Fibroblast of lung (primary cell): ENCODE results near the gene MRAS. TPM values are rescaled to one million over a fixed set of nuclear protein-coding genes. Genes with fewer than 3 reads are reported as not detected.

Experiments
- DNase-seq, 2 donors: peaks; one replicate each; pipeline versions ENCODE4 v3.0.0 to v3.0.0-alpha.2; 2010; ENCODE audit warnings: low read depth in 2 of 2
- H2AFZ ChIP-seq: 2 replicates; pipeline ENCODE4 v1.5.1; 2012; ENCODE audit warnings: low read length, control low read depth, inconsistent platforms
- H3K27ac ChIP-seq: 2 replicates; pipeline ENCODE4 v1.5.1; 2011; ENCODE audit warnings: low read length, control low read depth; ENCODE audit not compliant: insufficient read depth
- H3K27me3 ChIP-seq: 2 replicates; pipeline ENCODE4 v1.5.1; 2011; ENCODE audit warnings: mild to moderate bottlenecking, low read length; ENCODE audit not compliant: control insufficient read depth, insufficient read depth
- H3K36me3 ChIP-seq: 2 replicates; pipeline ENCODE4 v1.5.1; 2011; ENCODE audit warnings: low read length; ENCODE audit not compliant: control insufficient read depth, insufficient read depth
- H3K4me1 ChIP-seq: 2 replicates; pipeline ENCODE4 v1.5.1; 2011; ENCODE audit warnings: low read length; ENCODE audit not compliant: control insufficient read depth, insufficient read depth; ENCODE audit errors: extremely low read depth
- H3K4me2 ChIP-seq: 2 replicates; pipeline ENCODE4 v1.5.1; 2011; ENCODE audit warnings: low read length, control low read depth; ENCODE audit not compliant: insufficient read depth; ENCODE audit errors: extremely low read depth
- H3K4me3 ChIP-seq, 4 experiments: fragments of 200-600 bp in 1 of 4; sonication (generic) in 1 of 4; replicated peaks in 1 of 4; 2 replicates each; pipeline ENCODE4 v1.5.1; 2011 to 2016; ENCODE audit warnings: low read length in 4 of 4, low read depth in 3 of 4, mild to moderate bottlenecking in 3 of 4, control low read depth in 2 of 4, inconsistent platforms in 1 of 4, mixed read lengths in 1 of 4; ENCODE audit not compliant: insufficient read depth in 1 of 4; ENCODE audit errors: control extremely low read depth in 1 of 4
- H3K79me2 ChIP-seq: 2 replicates; pipeline ENCODE4 v1.5.1; 2012; ENCODE audit warnings: mild to moderate bottlenecking, low read length, inconsistent platforms; ENCODE audit not compliant: control insufficient read depth, insufficient read depth
- H3K9ac ChIP-seq: 2 replicates; pipeline ENCODE4 v1.5.1; 2011; ENCODE audit warnings: mild to moderate bottlenecking, low read length, control low read depth; ENCODE audit not compliant: insufficient read depth
- H3K9me3 ChIP-seq: 2 replicates; pipeline ENCODE4 v1.5.1; 2012; ENCODE audit warnings: low read depth, low read length; ENCODE audit not compliant: control insufficient read depth, insufficient read depth
- H4K20me1 ChIP-seq: 2 replicates; pipeline ENCODE4 v1.5.1; 2011; ENCODE audit warnings: low read length; ENCODE audit not compliant: control insufficient read depth, insufficient read depth; ENCODE audit errors: extremely low read depth
- EZH2 ChIP-seq: IDR thresholded peaks from 2 replicates; pipeline ENCODE4 v1.5.1; 2012; ENCODE audit warnings: low read length, control low read depth, mild to moderate bottlenecking; ENCODE audit errors: missing control alignments
- polyA plus RNA-seq, 2 donors: library from polyadenylated mRNA; depleted of rRNA in 1 of 2; stranded (reverse) in 1 of 2; unstranded in 1 of 2; fragments of >200 nt; gene quantifications; 2 replicates each; pipeline ENCODE4 v1.2.1, GENCODE V29; 2011 to 2012; ENCODE audit warnings: missing spikeins in 1 of 2
- total RNA-seq: library from RNA; depleted of rRNA; stranded (reverse); fragments of >200 nt; gene quantifications from 2 replicates; pipeline ENCODE4 v1.2.1, GENCODE V29; 2014
- TF ChIP-seq, protein P1 (sequence below), 2 donors: IDR thresholded peaks in 1 of 2; conservative IDR thresholded peaks in 1 of 2; 1 replicate in 1 of 2; 2 replicates in 1 of 2; pipeline ENCODE4 v1.5.1; 2011 to 2012; ENCODE audit warnings: low read length in 2 of 2, control low read depth in 1 of 2, inconsistent platforms in 1 of 2, low read depth in 1 of 2, mild to moderate bottlenecking in 1 of 2

MRAS gene
- total and polyA plus RNA-seq, 2 donors (not counting 1 experiment from before 2014, with no cell fraction given): 35.3 to 73.0 TPM

- Histone ChIP-seq H3K4me1 (peaks cover 6% of the 10 kb centered on the region), H3K27ac (no peak overlapping the region), H3K36me3 (no peaks in the 10 kb centered on the region), H3K79me2 (no peaks in the 10 kb centered on the region), H3K27me3 (no peaks in the 10 kb centered on the region), H3K4me3 (no peak overlapping the region), H3K4me2 (no peak overlapping the region), H4K20me1 (no peaks in the 10 kb centered on the region), H2AFZ (no peak overlapping the region), H3K9me3 (no peaks in the 10 kb centered on the region), H3K9ac (no peak overlapping the region)
- DNase-seq: no peak
- TF ChIP-seq, protein P1, sequence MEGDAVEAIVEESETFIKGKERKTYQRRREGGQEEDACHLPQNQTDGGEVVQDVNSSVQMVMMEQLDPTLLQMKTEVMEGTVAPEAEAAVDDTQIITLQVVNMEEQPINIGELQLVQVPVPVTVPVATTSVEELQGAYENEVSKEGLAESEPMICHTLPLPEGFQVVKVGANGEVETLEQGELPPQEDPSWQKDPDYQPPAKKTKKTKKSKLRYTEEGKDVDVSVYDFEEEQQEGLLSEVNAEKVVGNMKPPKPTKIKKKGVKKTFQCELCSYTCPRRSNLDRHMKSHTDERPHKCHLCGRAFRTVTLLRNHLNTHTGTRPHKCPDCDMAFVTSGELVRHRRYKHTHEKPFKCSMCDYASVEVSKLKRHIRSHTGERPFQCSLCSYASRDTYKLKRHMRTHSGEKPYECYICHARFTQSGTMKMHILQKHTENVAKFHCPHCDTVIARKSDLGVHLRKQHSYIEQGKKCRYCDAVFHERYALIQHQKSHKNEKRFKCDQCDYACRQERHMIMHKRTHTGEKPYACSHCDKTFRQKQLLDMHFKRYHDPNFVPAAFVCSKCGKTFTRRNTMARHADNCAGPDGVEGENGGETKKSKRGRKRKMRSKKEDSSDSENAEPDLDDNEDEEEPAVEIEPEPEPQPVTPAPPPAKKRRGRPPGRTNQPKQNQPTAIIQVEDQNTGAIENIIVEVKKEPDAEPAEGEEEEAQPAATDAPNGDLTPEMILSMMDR (conservative IDR thresholded peaks at IDR 0.05 in 1 of 2, IDR thresholded peaks at IDR 0.05 in 1 of 2; ENCODE audit: low read depth in 1 of 2, low read length in 2 of 2): no peak
- no peak for TF ChIP-seq EZH2
Observed at GRCh38 chr3:138354376-138354775, 6.0 kb downstream of the MRAS start.

DNA sequence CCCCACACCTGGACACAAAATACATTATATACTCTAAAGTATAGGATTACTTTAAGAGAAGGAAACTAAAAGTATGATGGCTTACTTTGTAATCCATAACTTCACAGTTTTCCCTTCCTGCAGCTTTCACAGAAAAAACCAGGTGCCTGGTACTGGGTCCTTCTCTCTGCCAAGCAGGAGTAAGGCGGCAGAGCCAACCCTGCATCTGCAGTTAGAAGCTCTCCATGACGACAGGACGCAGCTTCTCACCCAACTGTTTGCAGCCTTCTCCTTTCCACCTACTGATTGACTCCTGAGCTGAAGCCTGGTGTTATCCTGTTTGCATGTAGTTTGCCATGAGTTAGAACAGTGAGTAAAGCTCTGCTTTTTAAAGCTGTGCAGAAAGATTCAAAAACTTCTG, 6.7 kb downstream of the MRAS start:
- Histone ChIP-seq H3K4me1 (peaks cover 3% of the 10 kb centered on the region), H3K4me3 (no peak overlapping the region), H3K79me2 (no peaks in the 10 kb centered on the region), H4K20me1 (no peaks in the 10 kb centered on the region), H2AFZ (no peak overlapping the region), H3K4me2 (no peak overlapping the region), H3K36me3 (no peaks in the 10 kb centered on the region), H3K27me3 (no peaks in the 10 kb centered on the region), H3K27ac (no peak overlapping the region), H3K9me3 (no peaks in the 10 kb centered on the region), H3K9ac (no peak overlapping the region)
- TF ChIP-seq EZH2: no peak
- TF ChIP-seq, protein P1 (conservative IDR thresholded peaks at IDR 0.05 in 1 of 2, IDR thresholded peaks at IDR 0.05 in 1 of 2; ENCODE audit: low read depth in 1 of 2, low read length in 2 of 2): no peak
- no peak for DNase-seq

GRCh38 chr3:138356730-138357405, 8.5 kb downstream of the MRAS start:
- Histone ChIP-seq H3K4me1 (no peaks in the 10 kb centered on the region), H3K9ac (no peak overlapping the region), H4K20me1 (no peaks in the 10 kb centered on the region), H3K9me3 (no peaks in the 10 kb centered on the region), H3K4me3 (no peak overlapping the region), H3K4me2 (no peak overlapping the region), H3K79me2 (no peaks in the 10 kb centered on the region), H2AFZ (no peak overlapping the region), H3K27me3 (no peaks in the 10 kb centered on the region), H3K36me3 (no peaks in the 10 kb centered on the region), H3K27ac (no peak overlapping the region)
- DNase-seq: peak in 1 of 2 donors; percentile 17
- TF ChIP-seq, protein P1 (conservative IDR thresholded peaks at IDR 0.05 in 1 of 2, IDR thresholded peaks at IDR 0.05 in 1 of 2; ENCODE audit: low read depth in 1 of 2, low read length in 2 of 2): no peak
- no peak for TF ChIP-seq EZH2
